Aorta (tissue), 5 donors: ENCODE measurements around the gene PLCXD3. TPM values are rescaled to one million over a fixed set of nuclear protein-coding genes. Genes with fewer than 3 reads are reported as not detected.

Experiments
- ATAC-seq: fragments of 200-7000 bp; cut with Tn5 transposase; one replicate; pipeline ENCODE4 v1.9.1; 2022; ENCODE audit warnings: moderate library complexity; ENCODE audit not compliant: low FRiP score
- DNase-seq, 2 donors: peaks; one replicate each; pipeline ENCODE4 v3.0.0-alpha.2; 2020
- H3K27ac ChIP-seq, 2 donors: one replicate each; pipeline ENCODE4 v1.5.1; 2013; ENCODE audit warnings: low read length in 2 of 2, mild to moderate bottlenecking in 2 of 2, moderate library complexity in 2 of 2, control low read depth in 1 of 2, inconsistent platforms in 1 of 2, low read depth in 1 of 2
- H3K27me3 ChIP-seq, 2 donors: one replicate each; pipeline ENCODE4 v1.6.1; 2013; ENCODE audit warnings: control low read depth in 1 of 2, low read length in 1 of 2, mild to moderate bottlenecking in 1 of 2, moderate library complexity in 1 of 2; ENCODE audit not compliant: insufficient read depth in 2 of 2, control insufficient read depth in 1 of 2
- H3K36me3 ChIP-seq, 2 donors: one replicate each; pipeline ENCODE4 v1.6.1; 2013; ENCODE audit warnings: control low read depth in 1 of 2, low read length in 1 of 2, mild to moderate bottlenecking in 1 of 2; ENCODE audit not compliant: insufficient read depth in 2 of 2, control insufficient read depth in 1 of 2
- H3K4me1 ChIP-seq, 2 donors: one replicate each; pipeline ENCODE4 v1.6.1; 2013; ENCODE audit warnings: low read length in 2 of 2, control low read depth in 1 of 2, mild to moderate bottlenecking in 1 of 2, moderate library complexity in 1 of 2; ENCODE audit not compliant: insufficient read depth in 2 of 2, control insufficient read depth in 1 of 2
- H3K4me3 ChIP-seq, 2 donors: one replicate each; pipeline ENCODE4 v1.5.1; 2013; ENCODE audit warnings: low read length in 2 of 2, control low read depth in 1 of 2, mild to moderate bottlenecking in 1 of 2
- H3K9me3 ChIP-seq: one replicate; pipeline ENCODE4 v1.6.1; 2013; ENCODE audit warnings: mild to moderate bottlenecking, low read length; ENCODE audit not compliant: control insufficient read depth
- WGBS, 2 donors: extraction: QIAGEN DNeasy Blood & Tissue Kit; methylation state at CpG; one replicate each; pipeline ENCODE4 v1.1.7; 2013; 5-methylcytosine and 5-hydroxymethylcytosine counted together
- intact Hi-C, 2 donors: fragments of 100-400 bp; cut with DNase I; formaldehyde crosslinking; loops; one replicate each; pipeline versions ENCODE4 v1.14.2 to v1.15.0; 2022
- polyA plus RNA-seq, 2 donors: library from polyadenylated mRNA; stranded (reverse); fragments of 200-250 nt; gene quantifications; one replicate each; pipeline ENCODE4 v1.2.3, GENCODE V29; 2013
- total RNA-seq, 2 donors: library from RNA; stranded (reverse); fragmentation: NEBNext Ultra II Directional; extraction: Animal tissue kit (Norgen Biotek cat#: 25700); gene quantifications; one replicate each; pipeline ENCODE4 v1.2.1, GENCODE V29; 2021
- donor health status: healthy with polysubstance abuse.
- donor health status: Bipolar disorder and iron deficiency.
- donor health status: DM: no; HTN: no; CAD: no.
- donor health status: DM: no; HTN: no; CAD: no.
- donor health status: DM: yes; HTN: yes; CAD: no.

PLCXD3 gene
- total and polyA plus RNA-seq, 4 donors = 0.67 to 14.5 (median 8.3) TPM

- ATAC-seq = no peak
- WGBS, 2 donors = 82% methylated on average over 4 of the region's 4 CpGs
- intact Hi-C loops = no loop called here
Measured at GRCh38 chr5:41433552-41434181, 76.7 kb downstream of the PLCXD3 start.

DNA sequence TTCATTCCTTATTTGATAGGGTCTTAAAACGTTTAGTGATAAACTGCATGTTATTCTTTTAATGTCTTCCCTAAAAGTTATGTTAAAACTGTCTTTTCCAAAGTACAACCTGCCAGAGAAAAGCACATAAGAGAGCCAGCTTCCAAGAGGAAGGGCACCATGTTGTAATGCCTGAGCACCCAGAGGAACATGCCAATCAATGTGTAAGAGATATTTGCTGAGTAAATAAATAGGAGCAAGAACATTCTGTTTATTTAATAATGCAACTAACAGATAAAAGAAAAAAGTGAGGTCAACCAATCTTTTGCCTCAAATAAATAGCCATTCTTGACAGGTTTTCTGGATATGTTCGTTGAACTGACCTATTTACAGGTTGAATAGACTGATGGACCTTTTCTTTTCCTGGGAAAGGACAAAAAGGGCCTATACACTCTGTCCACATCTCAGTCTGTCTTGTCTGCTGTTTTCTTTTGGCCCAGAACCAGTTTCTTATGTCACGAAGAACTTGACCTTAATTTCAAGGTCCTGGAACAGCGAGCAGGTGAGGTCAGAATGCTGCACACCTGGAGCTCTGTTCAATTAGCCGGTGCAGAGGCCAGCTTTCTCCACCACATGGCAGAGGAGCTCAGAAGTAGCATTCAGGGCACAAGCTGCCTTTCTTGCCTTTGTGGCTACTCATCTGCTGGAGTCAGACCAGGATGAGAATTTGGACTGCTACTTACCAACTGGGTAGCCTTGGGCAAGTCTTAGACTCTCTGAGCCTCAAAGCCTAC lies 77.7 kb downstream of the PLCXD3 start:
- DNase-seq (no peak), ATAC-seq (no peak)
- no peak overlapping the region for H3K4me3 ChIP-seq
- intact Hi-C loops = no loop called here
- no peaks in the 10 kb centered on the region for H3K27me3 ChIP-seq
- H3K36me3 ChIP-seq = no peaks in the 10 kb centered on the region
- no peak overlapping the region for H3K27ac ChIP-seq
- no peaks in the 10 kb centered on the region for H3K4me1 ChIP-seq
- H3K9me3 ChIP-seq = no peaks in the 10 kb centered on the region
- WGBS, 2 donors = 82 to 84% methylated on average over 5 of the region's 5 CpGs

More at GRCh38 chr5:41433552-41434181, 76.7 kb downstream of the PLCXD3 start:
- Histone ChIP-seq H3K4me3 (no peak overlapping the region), H3K27ac (no peak overlapping the region), H3K36me3 (no peaks in the 10 kb centered on the region), H3K4me1 (no peaks in the 10 kb centered on the region), H3K27me3 (no peaks in the 10 kb centered on the region), H3K9me3 (no peaks in the 10 kb centered on the region)
- no peak for DNase-seq

GRCh38 chr5:41427505-41427904 lies 82.9 kb downstream of the PLCXD3 start:
- Histone ChIP-seq H3K9me3 (no peaks in the 10 kb centered on the region), H3K4me3 (no peak overlapping the region), H3K27ac (no peak overlapping the region), H3K36me3 (no peaks in the 10 kb centered on the region), H3K27me3 (no peaks in the 10 kb centered on the region), H3K4me1 (no peaks in the 10 kb centered on the region)
- ATAC-seq (no peak), DNase-seq (no peak)
- 64 to 65% methylated on average over 1 of the region's 1 CpG for WGBS, 2 donors
- intact Hi-C loops = no loop called here

GRCh38 chr5:41425736-41426135 lies 84.7 kb downstream of the PLCXD3 start:
- DNase-seq (no peak), ATAC-seq (no peak)
- no peak overlapping the region for H3K4me3 ChIP-seq
- H3K9me3 ChIP-seq = no peaks in the 10 kb centered on the region
- 10 to 15% methylated on average over 3 of the region's 3 CpGs for WGBS, 2 donors
- H3K36me3 ChIP-seq = no peaks in the 10 kb centered on the region
- no peaks in the 10 kb centered on the region for H3K27me3 ChIP-seq
- intact Hi-C loops = no loop called here
- no peaks in the 10 kb centered on the region for H3K4me1 ChIP-seq
- no peak overlapping the region for H3K27ac ChIP-seq

DNA sequence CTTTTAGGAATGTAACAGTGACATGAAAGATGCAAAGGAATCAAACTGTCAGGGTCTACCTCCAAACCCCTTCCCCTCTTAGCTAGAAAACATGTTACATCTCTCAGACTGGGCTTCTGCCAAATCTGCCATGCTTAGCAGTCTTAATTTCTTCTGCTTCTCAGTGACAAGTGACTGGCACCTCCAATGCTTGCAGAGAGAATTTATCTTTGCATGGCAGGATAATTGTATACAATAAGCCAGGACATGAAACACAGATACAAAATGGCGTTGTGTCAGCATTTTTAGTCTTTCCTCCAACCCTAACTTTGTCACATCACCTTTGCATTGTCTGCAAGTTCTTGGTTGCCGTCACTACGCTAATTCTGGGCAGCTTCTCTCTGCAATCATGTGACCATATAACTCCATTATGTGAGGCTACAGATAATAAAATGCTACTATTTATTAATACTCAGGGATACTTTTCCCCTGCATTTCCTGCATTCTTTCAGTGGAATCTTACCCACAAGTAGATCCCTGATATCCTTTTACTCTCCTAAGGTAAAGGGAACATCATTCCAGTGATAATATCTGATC lies 89.8 kb downstream of the PLCXD3 start:
- Histone ChIP-seq H3K9me3 (no peaks in the 10 kb centered on the region), H3K4me3 (no peak overlapping the region), H3K36me3 (no peaks in the 10 kb centered on the region), H3K27ac (no peak overlapping the region), H3K4me1 (no peaks in the 10 kb centered on the region), H3K27me3 (peaks cover 0 to 2% of the 10 kb centered on the region in 2 donors)
- ATAC-seq (no peak), DNase-seq (no peak)
- 89 to 90% methylated on average over 3 of the region's 3 CpGs for WGBS, 2 donors
- intact Hi-C loops = no loop called here

DNA sequence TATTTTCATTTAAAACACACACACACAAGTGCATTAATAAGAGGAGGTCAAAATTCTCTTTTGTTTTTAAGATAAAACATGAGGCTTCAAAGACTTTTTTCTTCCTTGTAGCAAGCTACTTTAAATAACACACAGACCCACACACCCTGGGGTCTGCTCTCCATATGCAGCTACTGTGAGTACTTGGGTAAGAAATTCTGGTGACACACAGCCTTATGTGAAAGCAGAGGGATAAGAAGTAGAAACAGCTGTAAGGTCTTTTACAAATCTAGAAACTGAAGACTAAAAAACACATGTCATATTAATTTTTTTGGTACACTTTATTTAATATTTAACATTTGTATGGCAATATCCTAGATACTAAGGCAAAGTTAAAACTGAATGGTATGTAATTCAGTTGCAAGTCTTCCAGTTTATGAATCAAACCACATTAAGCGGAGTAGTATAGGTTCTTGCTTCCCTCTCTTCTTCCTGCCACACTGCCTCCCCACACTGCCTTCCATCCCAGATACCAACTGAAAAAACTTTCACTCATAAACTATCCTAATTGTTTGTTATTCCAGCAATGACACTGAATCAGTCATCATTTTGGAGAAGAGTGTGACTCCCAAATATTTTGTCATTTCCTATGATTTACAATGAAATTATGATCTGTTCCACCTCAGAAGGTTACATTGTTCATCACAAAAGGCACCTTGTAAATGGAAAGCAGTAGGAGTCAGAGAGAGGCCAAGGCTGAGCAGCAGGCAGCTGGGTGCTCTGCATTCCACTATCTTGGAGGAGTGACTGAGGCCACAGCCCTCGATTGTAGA lies 92.0 kb downstream of the PLCXD3 start:
- H3K4me1 ChIP-seq = no peaks in the 10 kb centered on the region
- H3K9me3 ChIP-seq = no peaks in the 10 kb centered on the region
- no peak for DNase-seq
- H3K27me3 ChIP-seq = peaks cover 0 to 2% of the 10 kb centered on the region in 2 donors
- no peak overlapping the region for H3K4me3 ChIP-seq
- 66 to 76% methylated on average over 2 of the region's 2 CpGs for WGBS, 2 donors
- intact Hi-C loops = no loop called here
- no peaks in the 10 kb centered on the region for H3K36me3 ChIP-seq
- ATAC-seq = no peak
- no peak overlapping the region for H3K27ac ChIP-seq

GRCh38 chr5:41416336-41416735 lies 94.1 kb downstream of the PLCXD3 start:
- 74 to 80% methylated on average over 1 of the region's 1 CpG for WGBS, 2 donors
- Histone ChIP-seq H3K36me3 (no peaks in the 10 kb centered on the region), H3K4me1 (no peaks in the 10 kb centered on the region), H3K4me3 (no peak overlapping the region), H3K9me3 (no peaks in the 10 kb centered on the region), H3K27me3 (peaks cover 0 to 2% of the 10 kb centered on the region in 2 donors), H3K27ac (no peak overlapping the region)
- intact Hi-C loops = no loop called here
- ATAC-seq = no peak
- no peak for DNase-seq

- H3K27ac ChIP-seq = no peak overlapping the region
- H3K27me3 ChIP-seq = peaks cover 0 to 2% of the 10 kb centered on the region in 2 donors
- no peak overlapping the region for H3K4me3 ChIP-seq
- WGBS, 2 donors = 90 to 94% methylated on average over 1 of the region's 1 CpG
- no peaks in the 10 kb centered on the region for H3K4me1 ChIP-seq
- no peaks in the 10 kb centered on the region for H3K9me3 ChIP-seq
- intact Hi-C loops = no loop called here
- ATAC-seq = no peak
- DNase-seq = no peak
- H3K36me3 ChIP-seq = no peaks in the 10 kb centered on the region
Measured at GRCh38 chr5:41415242-41415641, 95.2 kb downstream of the PLCXD3 start.
